ENCODE measurements around the gene PACRG.

Gene PACRG

GRCh38 chr6:162900503-162900902 is 172.7 kb downstream of the PACRG start:
- FAIRE-seq = no peak
- TF ChIP-seq POU2F2 (IDR thresholded peaks at IDR 0.05; ENCODE audit: low read depth, low read length) (no peak), SPI1 (IDR thresholded peaks at IDR 0.05; ENCODE audit: low read depth, low read length) (no peak), POLR2A (IDR thresholded peaks at IDR 0.05; ENCODE audit: low read depth, low read length) (no peak), TAF1 (IDR thresholded peaks at IDR 0.05; ENCODE audit: low read depth, low read length) (no peak), POLR2AphosphoS5 (IDR thresholded peaks at IDR 0.05; ENCODE audit: low read depth, low read length) (no peak), PAX5 (IDR thresholded peaks at IDR 0.05; ENCODE audit: insufficient read depth, low read length, severe bottlenecking) (no peak)
- no peak for DNase-seq (ENCODE audit: insufficient read length, low spot score)

GRCh38 chr6:162904069-162904663 is 176.4 kb downstream of the PACRG start:
- no peak for FAIRE-seq
- no peak for DNase-seq (ENCODE audit: insufficient read length, low spot score)
- no peak for TF ChIP-seq TAF1 (IDR thresholded peaks at IDR 0.05; ENCODE audit: low read depth, low read length)
- TF ChIP-seq SPI1 (IDR thresholded peaks at IDR 0.05; ENCODE audit: low read depth, low read length) = no peak
- no peak for TF ChIP-seq POU2F2 (IDR thresholded peaks at IDR 0.05; ENCODE audit: low read depth, low read length)
- no peak for TF ChIP-seq POLR2AphosphoS5 (IDR thresholded peaks at IDR 0.05; ENCODE audit: low read depth, low read length)
- TF ChIP-seq PAX5 (IDR thresholded peaks at IDR 0.05; ENCODE audit: insufficient read depth, low read length, severe bottlenecking) = no peak
- no peak for TF ChIP-seq POLR2A (IDR thresholded peaks at IDR 0.05; ENCODE audit: low read depth, low read length)

GRCh38 chr6:162906479-162906878 is 178.7 kb downstream of the PACRG start:
- no peak for FAIRE-seq
- TF ChIP-seq PAX5 (IDR thresholded peaks at IDR 0.05; ENCODE audit: insufficient read depth, low read length, severe bottlenecking) = no peak
- TF ChIP-seq POU2F2 (IDR thresholded peaks at IDR 0.05; ENCODE audit: low read depth, low read length) = no peak
- TF ChIP-seq POLR2A (IDR thresholded peaks at IDR 0.05; ENCODE audit: low read depth, low read length) = no peak
- TF ChIP-seq TAF1 (IDR thresholded peaks at IDR 0.05; ENCODE audit: low read depth, low read length) = no peak
- TF ChIP-seq POLR2AphosphoS5 (IDR thresholded peaks at IDR 0.05; ENCODE audit: low read depth, low read length) = no peak
- no peak for TF ChIP-seq SPI1 (IDR thresholded peaks at IDR 0.05; ENCODE audit: low read depth, low read length)
- DNase-seq (ENCODE audit: insufficient read length, low spot score) = no peak

GRCh38 chr6:162907876-162908481 is 180.2 kb downstream of the PACRG start:
- DNase-seq (ENCODE audit: insufficient read length, low spot score) = no peak
- TF ChIP-seq POLR2A (IDR thresholded peaks at IDR 0.05; ENCODE audit: low read depth, low read length) = no peak
- TF ChIP-seq PAX5 (IDR thresholded peaks at IDR 0.05; ENCODE audit: insufficient read depth, low read length, severe bottlenecking) = no peak
- TF ChIP-seq TAF1 (IDR thresholded peaks at IDR 0.05; ENCODE audit: low read depth, low read length) = no peak
- no peak for TF ChIP-seq POLR2AphosphoS5 (IDR thresholded peaks at IDR 0.05; ENCODE audit: low read depth, low read length)
- no peak for TF ChIP-seq SPI1 (IDR thresholded peaks at IDR 0.05; ENCODE audit: low read depth, low read length)
- TF ChIP-seq POU2F2 (IDR thresholded peaks at IDR 0.05; ENCODE audit: low read depth, low read length) = no peak
- FAIRE-seq = peak; percentile 23

GRCh38 chr6:162913206-162913605 is 185.4 kb downstream of the PACRG start:
- DNase-seq (ENCODE audit: insufficient read length, low spot score) (no peak), FAIRE-seq (no peak)
- TF ChIP-seq PAX5 (IDR thresholded peaks at IDR 0.05; ENCODE audit: insufficient read depth, low read length, severe bottlenecking) (no peak), POLR2AphosphoS5 (IDR thresholded peaks at IDR 0.05; ENCODE audit: low read depth, low read length) (no peak), POU2F2 (IDR thresholded peaks at IDR 0.05; ENCODE audit: low read depth, low read length) (no peak), POLR2A (IDR thresholded peaks at IDR 0.05; ENCODE audit: low read depth, low read length) (no peak), TAF1 (IDR thresholded peaks at IDR 0.05; ENCODE audit: low read depth, low read length) (no peak), SPI1 (IDR thresholded peaks at IDR 0.05; ENCODE audit: low read depth, low read length) (no peak)

GRCh38 chr6:162917506-162917905 is 189.7 kb downstream of the PACRG start:
- TF ChIP-seq TAF1 (IDR thresholded peaks at IDR 0.05; ENCODE audit: low read depth, low read length) = no peak
- TF ChIP-seq SPI1 (IDR thresholded peaks at IDR 0.05; ENCODE audit: low read depth, low read length) = no peak
- TF ChIP-seq POLR2A (IDR thresholded peaks at IDR 0.05; ENCODE audit: low read depth, low read length) = no peak
- TF ChIP-seq POLR2AphosphoS5 (IDR thresholded peaks at IDR 0.05; ENCODE audit: low read depth, low read length) = no peak
- TF ChIP-seq PAX5 (IDR thresholded peaks at IDR 0.05; ENCODE audit: insufficient read depth, low read length, severe bottlenecking) = no peak
- no peak for TF ChIP-seq POU2F2 (IDR thresholded peaks at IDR 0.05; ENCODE audit: low read depth, low read length)
- DNase-seq (ENCODE audit: insufficient read length, low spot score) = no peak
- FAIRE-seq = no peak

GRCh38 chr6:162921062-162921461 is 193.3 kb downstream of the PACRG start:
- no peak for DNase-seq (ENCODE audit: insufficient read length, low spot score)
- TF ChIP-seq PAX5 (IDR thresholded peaks at IDR 0.05; ENCODE audit: insufficient read depth, low read length, severe bottlenecking) (no peak), POLR2AphosphoS5 (IDR thresholded peaks at IDR 0.05; ENCODE audit: low read depth, low read length) (no peak), SPI1 (IDR thresholded peaks at IDR 0.05; ENCODE audit: low read depth, low read length) (no peak), POLR2A (IDR thresholded peaks at IDR 0.05; ENCODE audit: low read depth, low read length) (no peak)
- no peak for FAIRE-seq

GRCh38 chr6:162921510-162922040 is 193.8 kb downstream of the PACRG start:
- DNase-seq (ENCODE audit: insufficient read length, low spot score) = no peak
- FAIRE-seq = no peak
- TF ChIP-seq POU2F2 (IDR thresholded peaks at IDR 0.05; ENCODE audit: low read depth, low read length) = no peak
- TF ChIP-seq POLR2AphosphoS5 (IDR thresholded peaks at IDR 0.05; ENCODE audit: low read depth, low read length) = no peak
- no peak for TF ChIP-seq POLR2A (IDR thresholded peaks at IDR 0.05; ENCODE audit: low read depth, low read length)
- TF ChIP-seq SPI1 (IDR thresholded peaks at IDR 0.05; ENCODE audit: low read depth, low read length) = no peak
- TF ChIP-seq PAX5 (IDR thresholded peaks at IDR 0.05; ENCODE audit: insufficient read depth, low read length, severe bottlenecking) = no peak
- TF ChIP-seq TAF1 (IDR thresholded peaks at IDR 0.05; ENCODE audit: low read depth, low read length) = no peak

- TF ChIP-seq POU2F2 (IDR thresholded peaks at IDR 0.05; ENCODE audit: low read depth, low read length) (no peak), TAF1 (IDR thresholded peaks at IDR 0.05; ENCODE audit: low read depth, low read length) (no peak), PAX5 (IDR thresholded peaks at IDR 0.05; ENCODE audit: insufficient read depth, low read length, severe bottlenecking) (no peak), POLR2AphosphoS5 (IDR thresholded peaks at IDR 0.05; ENCODE audit: low read depth, low read length) (no peak), SPI1 (IDR thresholded peaks at IDR 0.05; ENCODE audit: low read depth, low read length) (no peak), POLR2A (IDR thresholded peaks at IDR 0.05; ENCODE audit: low read depth, low read length) (no peak)
- FAIRE-seq (no peak), DNase-seq (ENCODE audit: insufficient read length, low spot score) (no peak)
Measured at GRCh38 chr6:162922563-162923166, 194.9 kb downstream of the PACRG start.

Data from GM12891 (cell line).